GM12865 (cell line): ENCODE results near the gene M6PR.

Source experiments
- DNase-seq: peaks from one replicate; pipeline ENCODE4 v3.0.0; 2010; ENCODE audit warnings: low read depth
- H3K4me3 ChIP-seq: 2 replicates; pipeline ENCODE4 v1.5.1; 2011; ENCODE audit warnings: mild to moderate bottlenecking, low read depth, low read length, control low read depth
- TF ChIP-seq, protein P1 (sequence below): IDR thresholded peaks from 2 replicates; pipeline ENCODE4 v1.5.1; 2011; ENCODE audit warnings: low read length, control low read depth, low read depth, inconsistent platforms; ENCODE audit not compliant: insufficient read depth; ENCODE audit errors: missing control alignments

Gene M6PR

DNA sequence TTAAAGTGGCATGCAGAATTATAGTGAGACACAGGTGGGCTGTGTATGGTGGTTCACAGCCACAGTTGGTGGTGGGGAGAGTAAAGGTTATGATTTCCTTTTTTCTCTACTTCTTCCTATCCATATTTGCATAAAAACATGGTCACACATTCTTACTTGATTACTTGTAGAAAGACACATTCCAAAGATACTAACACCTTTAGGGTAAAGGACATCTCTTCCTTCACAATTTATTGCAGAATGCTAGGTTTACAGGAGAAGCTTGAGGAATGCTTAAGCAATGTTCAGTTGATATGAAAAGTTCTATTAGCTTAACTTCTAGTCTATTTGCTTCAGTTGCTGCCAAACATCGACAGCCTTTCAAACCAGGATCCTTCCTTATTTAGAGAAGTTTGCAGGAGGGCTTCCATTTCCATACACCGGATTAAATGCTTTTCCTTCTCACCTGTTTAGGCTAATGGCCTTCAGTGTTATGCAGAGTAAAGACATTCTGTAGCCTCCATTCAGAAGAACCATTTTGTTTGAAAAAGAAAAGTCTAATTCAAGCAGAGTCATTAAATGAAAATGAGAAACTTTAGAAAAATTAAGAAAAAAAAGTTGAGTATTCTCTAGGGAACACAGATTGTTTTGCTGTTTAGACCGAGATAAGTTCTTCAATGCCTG is 37.7 kb downstream of the M6PR start:
- H3K4me3 ChIP-seq = no peak overlapping the region
- TF ChIP-seq, protein P1, sequence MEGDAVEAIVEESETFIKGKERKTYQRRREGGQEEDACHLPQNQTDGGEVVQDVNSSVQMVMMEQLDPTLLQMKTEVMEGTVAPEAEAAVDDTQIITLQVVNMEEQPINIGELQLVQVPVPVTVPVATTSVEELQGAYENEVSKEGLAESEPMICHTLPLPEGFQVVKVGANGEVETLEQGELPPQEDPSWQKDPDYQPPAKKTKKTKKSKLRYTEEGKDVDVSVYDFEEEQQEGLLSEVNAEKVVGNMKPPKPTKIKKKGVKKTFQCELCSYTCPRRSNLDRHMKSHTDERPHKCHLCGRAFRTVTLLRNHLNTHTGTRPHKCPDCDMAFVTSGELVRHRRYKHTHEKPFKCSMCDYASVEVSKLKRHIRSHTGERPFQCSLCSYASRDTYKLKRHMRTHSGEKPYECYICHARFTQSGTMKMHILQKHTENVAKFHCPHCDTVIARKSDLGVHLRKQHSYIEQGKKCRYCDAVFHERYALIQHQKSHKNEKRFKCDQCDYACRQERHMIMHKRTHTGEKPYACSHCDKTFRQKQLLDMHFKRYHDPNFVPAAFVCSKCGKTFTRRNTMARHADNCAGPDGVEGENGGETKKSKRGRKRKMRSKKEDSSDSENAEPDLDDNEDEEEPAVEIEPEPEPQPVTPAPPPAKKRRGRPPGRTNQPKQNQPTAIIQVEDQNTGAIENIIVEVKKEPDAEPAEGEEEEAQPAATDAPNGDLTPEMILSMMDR = no peak
- DNase-seq = no peak

DNA sequence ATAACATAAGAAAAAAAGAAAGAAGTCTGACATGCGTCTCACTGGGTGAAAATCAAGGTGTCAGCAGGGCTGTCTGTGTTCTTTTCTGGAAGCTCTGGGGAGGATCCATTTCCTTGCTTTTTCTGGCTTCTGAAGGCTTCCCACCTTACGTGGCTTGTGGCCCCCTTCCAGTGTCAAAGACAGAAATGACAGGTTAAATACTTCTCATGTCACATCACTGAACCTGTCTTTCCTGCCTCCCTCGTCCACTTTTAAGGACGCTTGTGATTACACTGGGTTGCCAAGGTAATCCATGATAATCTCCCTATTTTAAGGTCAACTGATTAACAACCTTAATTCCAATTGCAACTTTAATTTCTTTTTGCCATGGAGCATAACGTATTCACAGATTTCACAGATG is 39.7 kb downstream of the M6PR start:
- no peak for DNase-seq
- no peak overlapping the region for H3K4me3 ChIP-seq
- TF ChIP-seq, protein P1 = no peak

DNA sequence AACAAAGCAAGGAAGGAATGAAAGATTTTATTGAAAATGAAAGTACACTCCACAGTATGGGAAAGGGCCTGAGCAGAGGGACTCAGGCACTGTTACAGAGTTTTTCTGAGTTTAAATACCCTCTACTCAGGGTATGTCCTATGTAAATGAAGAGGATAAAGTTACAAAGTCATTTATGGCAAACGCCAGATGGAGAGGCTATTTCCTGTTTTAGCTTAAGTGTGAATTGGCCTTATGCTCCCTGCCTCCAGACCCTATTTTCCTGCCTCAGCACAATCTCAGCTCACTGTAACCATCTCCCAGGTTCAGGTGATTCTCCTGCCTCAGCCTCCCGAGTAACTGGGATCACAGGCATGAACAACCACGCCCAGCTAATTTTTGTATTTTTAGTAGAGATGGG is 41.9 kb downstream of the M6PR start:
- H3K4me3 ChIP-seq = no peak overlapping the region
- TF ChIP-seq, protein P1 = no peak
- no peak for DNase-seq

DNA sequence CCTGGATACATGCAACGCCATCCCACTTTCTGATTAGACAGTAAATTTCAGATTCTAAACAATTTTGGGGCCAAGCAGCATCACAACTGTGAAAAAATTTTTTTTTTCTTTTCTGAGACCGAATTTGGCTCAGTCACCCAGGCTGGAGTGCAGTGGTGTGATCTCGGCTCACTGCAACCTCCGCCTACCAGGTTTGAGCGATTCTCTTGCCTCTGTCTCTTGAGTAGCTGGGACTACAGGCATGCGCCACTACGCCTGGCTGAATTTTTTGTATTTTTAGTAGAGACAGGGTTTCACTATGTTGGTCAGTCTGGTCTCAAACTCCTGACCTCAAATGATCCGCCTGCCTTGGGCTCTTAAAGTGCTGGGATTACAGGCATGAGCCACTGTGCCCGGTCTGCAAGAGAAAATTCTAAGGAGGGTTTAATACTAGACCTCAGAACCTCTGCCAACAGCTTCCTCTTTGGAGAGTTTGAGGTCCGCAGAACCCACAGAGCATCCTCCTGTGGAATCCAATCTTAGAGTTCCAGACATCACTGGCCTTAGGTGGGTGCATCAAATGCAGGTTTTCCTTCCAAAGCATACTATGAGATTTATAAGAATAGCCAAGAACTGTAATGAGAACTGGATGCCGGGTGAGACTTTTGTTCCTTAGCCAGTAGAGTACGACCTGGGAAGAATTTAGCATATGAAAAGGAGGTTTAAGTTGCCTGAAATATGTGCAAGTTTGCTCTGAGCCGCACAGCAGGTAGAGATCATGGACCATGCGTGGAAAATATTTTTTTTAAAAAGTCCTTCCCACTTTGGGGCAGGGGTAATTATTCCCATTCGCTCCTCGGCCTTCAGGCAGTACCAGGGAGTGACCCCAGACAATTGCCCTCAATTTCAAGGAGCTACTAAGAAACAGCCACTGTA is 42.9 kb downstream of the M6PR start:
- H3K4me3 ChIP-seq = no peak overlapping the region
- DNase-seq = no peak
- TF ChIP-seq, protein P1 = no peak

DNA sequence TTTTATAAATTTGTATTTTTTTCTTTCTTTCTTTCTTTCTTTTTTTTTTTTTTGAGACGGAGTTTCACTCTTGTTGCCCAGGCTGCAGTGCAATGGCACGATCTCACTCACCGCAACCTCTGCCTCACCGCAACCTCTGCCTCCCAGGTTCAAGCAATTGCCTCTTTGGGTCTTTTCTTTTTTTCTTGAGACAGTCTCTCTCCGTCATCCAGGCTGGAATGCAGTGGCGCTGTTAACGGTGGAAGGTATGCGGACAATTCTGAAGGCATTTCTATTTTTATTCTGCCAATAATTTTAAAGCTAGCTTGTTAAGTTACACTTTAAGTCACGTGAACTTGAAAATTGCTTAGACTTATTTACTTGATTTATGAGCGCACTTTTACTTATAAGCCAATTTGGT is 43.9 kb downstream of the M6PR start:
- H3K4me3 ChIP-seq = no peak overlapping the region
- TF ChIP-seq, protein P1 = no peak
- no peak for DNase-seq

DNA sequence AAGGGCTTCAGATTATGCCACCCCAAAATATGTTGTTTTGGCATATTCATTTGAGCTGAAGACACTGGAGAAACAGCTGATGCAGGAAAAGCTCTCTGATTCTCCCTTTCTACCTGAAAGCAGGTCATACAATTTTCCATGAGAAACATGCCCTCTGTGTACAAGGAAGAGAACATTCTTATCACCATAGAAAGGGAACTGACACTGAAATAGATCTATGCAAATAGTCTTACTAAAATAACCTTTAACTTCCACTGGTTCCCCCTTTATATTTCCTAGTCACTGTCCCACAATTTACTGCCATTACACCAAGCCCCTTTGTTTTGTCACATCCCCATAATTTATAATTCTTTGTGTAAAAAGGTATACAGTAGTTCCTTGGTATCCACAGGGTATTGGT is 44.8 kb downstream of the M6PR start:
- H3K4me3 ChIP-seq = no peak overlapping the region

More for the DNA sequence above, 44.8 kb downstream of the M6PR start:
- TF ChIP-seq, protein P1 = no peak
- DNase-seq = no peak
